Caki2 (cell line): ENCODE results near the gene TFF2. TPM values are rescaled to one million over a fixed set of nuclear protein-coding genes. Genes with fewer than 3 reads are reported as not detected.

Experiments used
- DNase-seq: peaks from one replicate; pipeline ENCODE4 v3.0.0-alpha.2; 2015; ENCODE audit warnings: low read depth
- in situ Hi-C: cut with HindIII; loops from 2 replicates; pipeline ENCODE4 v1.10.0; 2016; ENCODE audit warnings: low sequenced_read_pairs, low pct_unique_long_range_greater_than_20kb, mixed read lengths
- total RNA-seq: library from RNA; depleted of rRNA; stranded (reverse); fragments of >200 nt; shearing (Covaris generic); gene quantifications from 2 replicates; pipeline ENCODE4 v1.2.3, GENCODE V29; 2014; ENCODE audit warnings: low replicate concordance

TFF2 gene
- total RNA-seq, 1 experiment from 2014 or later: not detected

GRCh38 chr21:42352441-42353095, 1.8 kb upstream of the TFF2 start:
- no peak for DNase-seq
- in situ Hi-C loops: no loop called here

GRCh38 chr21:42351626-42352440, 1.0 kb upstream of the TFF2 start:
- DNase-seq: no peak
- in situ Hi-C loops: no loop called here

- DNase-seq: no peak
- in situ Hi-C loops: no loop called here
Measured at GRCh38 chr21:42350318-42350910, 380 bp downstream of the TFF2 start.

GRCh38 chr21:42349420-42350317, 1.1 kb downstream of the TFF2 start:
- in situ Hi-C loops: no loop called here

GRCh38 chr21:42348762-42349161, 2.0 kb downstream of the TFF2 start:
- in situ Hi-C loops: no loop called here

More at GRCh38 chr21:42349420-42350317, 1.1 kb downstream of the TFF2 start:
- no peak for DNase-seq

GRCh38 chr21:42347601-42348327, 3.0 kb downstream of the TFF2 start:
- DNase-seq: no peak
- in situ Hi-C loops: no loop called here

More at GRCh38 chr21:42348762-42349161, 2.0 kb downstream of the TFF2 start:
- no peak for DNase-seq

GRCh38 chr21:42346866-42347600, 3.8 kb downstream of the TFF2 start:
- in situ Hi-C loops: no loop called here
- no peak for DNase-seq

GRCh38 chr21:42346441-42346840, 4.4 kb downstream of the TFF2 start:
- in situ Hi-C loops: no loop called here
- DNase-seq: no peak

- DNase-seq: no peak
- in situ Hi-C loops: no loop called here
Measured at GRCh38 chr21:42344631-42345030, 6.2 kb downstream of the TFF2 start.

- in situ Hi-C loops: no loop called here
- DNase-seq: no peak
Measured at GRCh38 chr21:42343963-42344510, 6.8 kb downstream of the TFF2 start.

GRCh38 chr21:42343556-42343955, 7.2 kb downstream of the TFF2 start:
- in situ Hi-C loops: no loop called here

GRCh38 chr21:42343101-42343500, 7.7 kb downstream of the TFF2 start:
- no peak for DNase-seq
- in situ Hi-C loops: no loop called here

More at GRCh38 chr21:42343556-42343955, 7.2 kb downstream of the TFF2 start:
- DNase-seq: no peak

GRCh38 chr21:42341776-42342542, 8.8 kb downstream of the TFF2 start:
- in situ Hi-C loops: no loop called here
- no peak for DNase-seq

GRCh38 chr21:42340187-42341050, 10.4 kb downstream of the TFF2 start:
- no peak for DNase-seq
- in situ Hi-C loops: no loop called here
